Epithelial cell of prostate (primary cell): ENCODE measurements around the gene CMTM8.

ENCODE experiments used
- DNase-seq: peaks from one replicate; pipeline ENCODE4 v3.0.0-alpha.2; 2011; ENCODE audit warnings: low read depth, low spot score
- H3K27ac ChIP-seq: fragments of 450-650 bp; 2 replicates; pipeline ENCODE4 v1.5.1; 2017; ENCODE audit warnings: mild to moderate bottlenecking

The CMTM8 gene

DNA sequence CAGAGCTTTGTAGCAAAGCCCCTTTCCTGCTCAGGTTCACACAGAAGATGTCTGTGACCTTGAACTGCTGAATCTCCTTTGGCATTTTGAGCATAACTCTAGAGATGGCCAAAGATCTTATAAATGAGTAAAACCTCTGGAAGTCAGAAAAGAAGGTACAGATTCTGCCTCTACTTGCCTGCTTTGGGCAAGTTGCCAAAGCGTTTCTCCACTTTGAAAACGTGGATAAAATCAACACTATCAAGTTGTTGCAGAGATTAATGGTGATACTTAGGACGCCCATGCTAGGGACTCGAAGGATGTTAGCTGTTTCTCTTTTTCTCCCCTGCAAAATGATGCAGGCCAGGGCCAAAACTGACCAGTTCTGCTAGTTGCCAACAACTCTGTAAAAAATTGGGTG lies 85.1 kb downstream of the CMTM8 start:
- no peak overlapping the region for H3K27ac ChIP-seq
- no peak for DNase-seq

DNA sequence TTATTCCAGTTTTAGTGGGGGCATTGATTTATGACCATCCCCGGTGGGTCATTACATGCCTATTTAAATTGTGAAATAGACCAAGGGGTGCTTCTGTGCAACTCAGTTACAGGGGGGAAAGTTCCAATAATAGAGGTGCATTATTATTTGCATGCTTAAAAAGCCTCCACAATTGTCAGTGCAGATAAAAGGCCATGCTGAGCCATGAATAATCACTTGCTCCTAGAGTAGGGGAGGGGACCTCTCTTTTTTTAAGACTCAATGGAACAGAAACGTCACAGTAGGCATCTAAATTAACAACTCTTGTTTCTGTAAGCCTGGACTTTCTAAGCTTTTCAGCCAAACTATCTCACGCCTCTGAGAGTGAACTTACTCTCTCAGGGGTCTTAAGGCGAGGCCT lies 86.7 kb downstream of the CMTM8 start:
- no peak overlapping the region for H3K27ac ChIP-seq
- no peak for DNase-seq

DNA sequence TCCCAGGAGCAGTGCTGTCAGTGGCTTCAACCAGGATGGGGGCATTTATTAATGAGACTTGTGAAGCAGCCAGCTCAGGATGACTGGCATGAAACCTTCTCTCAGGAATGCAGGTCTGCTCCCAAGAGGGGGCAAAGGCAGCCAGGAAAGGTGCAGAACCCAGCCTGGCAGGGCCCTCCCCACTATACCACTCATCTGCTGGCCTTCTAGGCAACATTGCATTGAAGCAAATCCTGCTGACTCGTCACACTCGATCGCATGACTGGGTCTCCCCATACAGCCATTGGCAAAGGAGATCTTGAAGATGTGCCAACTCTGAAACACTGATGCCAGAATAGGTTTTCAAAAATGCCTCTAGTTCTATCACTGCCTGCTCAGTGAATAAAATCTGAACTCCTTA lies 87.4 kb downstream of the CMTM8 start:
- no peak for DNase-seq
- H3K27ac ChIP-seq = no peak overlapping the region

DNA sequence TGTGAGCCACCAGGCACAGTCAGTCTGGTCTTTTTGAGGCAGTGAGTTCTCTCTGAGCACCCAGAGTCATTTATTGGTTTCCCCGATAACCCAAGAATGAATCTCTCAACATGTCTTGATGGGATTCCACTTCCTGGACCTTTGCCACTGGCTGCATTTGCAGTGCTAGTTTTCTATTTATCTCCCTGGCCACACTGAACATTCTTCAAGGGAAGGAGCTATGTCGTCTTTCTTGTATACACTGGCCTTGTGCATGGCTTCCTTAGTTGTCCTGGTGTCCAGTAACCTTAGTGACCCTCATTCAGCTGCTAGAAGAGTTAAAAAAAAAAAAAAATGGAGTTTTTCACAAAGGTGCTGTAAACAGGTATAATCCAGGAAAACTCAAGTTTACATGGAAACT lies 88.3 kb downstream of the CMTM8 start:
- no peak for DNase-seq
- H3K27ac ChIP-seq = no peak overlapping the region

DNA sequence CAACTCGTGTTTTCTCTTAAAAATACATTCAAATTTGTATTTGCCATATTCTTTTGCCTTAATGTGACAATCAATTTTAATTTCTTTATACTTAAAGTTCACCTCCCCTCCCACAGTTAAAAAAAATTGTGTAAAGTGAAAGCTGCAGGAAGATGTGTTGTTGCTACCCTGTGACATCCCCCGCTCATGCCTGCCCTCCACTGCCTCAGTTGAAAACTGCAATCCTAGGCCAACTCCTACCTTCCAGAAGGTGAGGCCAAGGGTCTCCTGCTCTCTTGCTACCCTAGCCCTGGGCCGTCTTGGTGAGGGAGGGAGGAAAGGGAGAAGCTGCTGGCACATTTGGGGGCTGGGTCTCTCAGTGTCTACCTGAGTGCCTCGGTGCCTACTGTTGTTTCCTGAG lies 96.2 kb downstream of the CMTM8 start:
- DNase-seq = no peak
- no peak overlapping the region for H3K27ac ChIP-seq

DNA sequence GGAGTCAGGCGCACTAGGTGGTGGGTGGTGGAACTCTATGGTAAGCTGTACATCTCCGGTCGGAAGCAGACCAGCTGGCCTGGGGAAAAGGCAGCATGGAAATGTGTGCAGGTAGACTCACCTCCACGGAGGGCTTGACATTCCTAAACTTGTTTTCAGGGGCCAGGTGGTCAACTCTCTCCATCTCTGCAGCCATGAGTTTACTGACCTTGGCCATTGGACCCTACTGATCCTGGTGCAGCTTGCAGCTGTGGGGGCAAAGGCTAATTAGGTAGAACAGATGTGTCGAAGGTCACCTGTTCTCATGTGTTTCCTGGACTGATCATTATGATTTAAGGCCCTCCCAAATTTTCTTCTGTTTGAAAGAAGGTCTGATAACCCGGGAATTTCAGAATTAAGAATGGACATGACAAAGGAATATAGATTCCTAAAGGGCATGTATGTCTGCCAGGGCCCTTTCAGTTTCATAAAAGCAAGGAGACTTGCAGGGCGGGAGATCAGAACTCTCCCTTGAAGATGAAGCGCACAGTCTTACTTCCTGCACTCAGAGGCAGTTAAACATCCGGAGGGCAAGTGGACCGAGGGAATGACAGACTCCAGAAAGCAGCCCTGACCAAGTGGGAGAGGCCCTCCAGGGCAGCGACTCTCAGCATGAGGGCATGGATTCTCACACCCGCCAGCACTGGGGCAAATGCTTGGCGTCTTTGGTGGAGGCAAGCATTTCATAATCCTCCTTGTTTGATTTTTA lies 97.1 kb downstream of the CMTM8 start:
- H3K27ac ChIP-seq = no peak overlapping the region
- DNase-seq = no peak

DNA sequence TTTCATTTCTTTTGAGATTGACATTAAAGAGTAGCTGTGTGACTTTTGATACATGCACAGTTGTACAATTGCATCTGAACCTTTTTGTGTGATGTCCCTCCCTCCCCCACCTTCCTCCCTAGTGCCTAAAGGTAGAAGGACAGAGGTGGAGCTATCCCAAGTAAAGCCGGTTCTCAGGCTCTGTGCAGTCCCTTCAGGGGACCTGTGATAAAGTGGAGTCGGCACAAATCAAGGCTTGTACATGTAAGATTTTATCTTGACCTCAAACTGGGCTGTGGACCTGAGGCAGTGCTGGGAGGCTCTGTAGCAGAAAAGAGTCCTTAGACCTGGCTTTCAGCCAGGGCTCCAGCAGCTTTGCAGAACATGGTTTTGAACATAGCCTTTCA lies 97.6 kb downstream of the CMTM8 start:
- DNase-seq = no peak
- no peak overlapping the region for H3K27ac ChIP-seq

DNA sequence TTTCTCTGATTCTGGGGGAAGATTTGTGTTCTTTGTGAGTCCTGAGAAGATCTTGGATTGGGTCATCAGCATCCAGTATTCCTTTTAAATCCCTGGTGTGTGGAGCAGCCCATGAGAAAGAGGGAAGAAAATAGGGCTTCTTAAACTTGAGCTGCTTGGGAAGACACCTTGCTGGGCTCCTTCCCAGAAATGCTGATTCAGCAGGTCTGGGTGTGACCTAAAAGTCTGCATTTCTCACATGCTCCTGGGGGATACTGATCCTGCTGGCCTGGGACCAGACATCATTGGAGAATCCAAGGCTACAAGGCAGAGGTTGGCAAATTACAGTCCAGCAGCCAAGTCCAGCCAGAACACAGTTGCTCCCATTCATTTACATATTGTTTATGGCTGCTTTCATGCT lies 99.0 kb downstream of the CMTM8 start:
- no peak overlapping the region for H3K27ac ChIP-seq
- no peak for DNase-seq

DNA sequence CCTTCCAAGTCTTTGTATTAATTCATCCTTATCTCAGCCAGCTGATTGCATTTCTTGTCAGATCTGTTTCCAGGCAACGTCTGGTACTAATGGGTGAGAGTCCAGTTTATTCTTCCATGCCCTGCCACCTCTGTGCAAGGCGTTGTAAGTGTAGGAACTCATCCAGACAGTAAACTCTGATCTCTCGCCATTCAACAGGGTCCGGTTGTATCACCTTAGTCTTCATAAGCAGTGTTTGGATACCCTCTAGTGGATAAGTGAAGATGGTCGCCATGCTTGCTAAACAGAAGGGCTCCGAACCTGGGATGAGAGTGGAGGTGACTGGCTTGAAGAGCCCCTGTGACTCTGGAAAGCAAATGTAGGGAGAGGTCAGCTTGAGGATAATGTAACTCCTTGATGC lies 101.6 kb downstream of the CMTM8 start:
- DNase-seq = no peak
- H3K27ac ChIP-seq = no peak overlapping the region

DNA sequence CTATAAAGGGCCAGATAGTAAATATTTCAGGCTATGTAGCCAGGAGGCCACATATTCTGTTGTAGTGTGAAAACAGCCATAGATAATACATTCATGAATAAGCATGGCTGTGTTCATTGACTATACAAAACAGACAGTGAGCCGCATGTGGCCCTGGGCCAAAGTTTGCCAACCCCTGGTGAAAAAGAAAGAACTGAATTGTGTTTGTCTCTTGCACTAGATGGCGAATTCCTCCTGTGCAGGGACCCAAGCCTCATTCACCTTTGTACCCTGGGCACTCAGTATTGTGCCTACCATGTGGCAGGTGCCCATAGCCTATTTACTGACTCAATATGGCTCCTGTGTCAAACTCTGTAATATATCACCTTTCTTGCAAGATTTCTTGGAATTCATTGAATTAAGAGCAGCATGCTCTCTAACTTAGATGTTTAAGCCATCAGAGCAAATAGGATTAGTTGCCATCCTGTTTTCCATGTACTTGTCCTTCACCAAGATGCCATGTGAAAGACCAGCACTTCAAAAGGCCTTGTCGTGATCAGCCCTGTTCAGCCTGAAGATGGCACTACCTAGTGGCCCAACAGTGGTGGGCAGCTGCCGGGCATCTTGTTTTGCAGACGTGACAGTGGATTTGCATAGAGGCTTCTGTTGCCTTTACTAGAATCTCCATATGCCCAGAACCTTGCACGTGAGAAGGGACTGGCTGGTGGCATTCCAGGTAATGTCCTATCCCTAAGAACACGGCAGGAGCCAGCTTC lies 102.3 kb downstream of the CMTM8 start:
- no peak overlapping the region for H3K27ac ChIP-seq
- DNase-seq = no peak

DNA sequence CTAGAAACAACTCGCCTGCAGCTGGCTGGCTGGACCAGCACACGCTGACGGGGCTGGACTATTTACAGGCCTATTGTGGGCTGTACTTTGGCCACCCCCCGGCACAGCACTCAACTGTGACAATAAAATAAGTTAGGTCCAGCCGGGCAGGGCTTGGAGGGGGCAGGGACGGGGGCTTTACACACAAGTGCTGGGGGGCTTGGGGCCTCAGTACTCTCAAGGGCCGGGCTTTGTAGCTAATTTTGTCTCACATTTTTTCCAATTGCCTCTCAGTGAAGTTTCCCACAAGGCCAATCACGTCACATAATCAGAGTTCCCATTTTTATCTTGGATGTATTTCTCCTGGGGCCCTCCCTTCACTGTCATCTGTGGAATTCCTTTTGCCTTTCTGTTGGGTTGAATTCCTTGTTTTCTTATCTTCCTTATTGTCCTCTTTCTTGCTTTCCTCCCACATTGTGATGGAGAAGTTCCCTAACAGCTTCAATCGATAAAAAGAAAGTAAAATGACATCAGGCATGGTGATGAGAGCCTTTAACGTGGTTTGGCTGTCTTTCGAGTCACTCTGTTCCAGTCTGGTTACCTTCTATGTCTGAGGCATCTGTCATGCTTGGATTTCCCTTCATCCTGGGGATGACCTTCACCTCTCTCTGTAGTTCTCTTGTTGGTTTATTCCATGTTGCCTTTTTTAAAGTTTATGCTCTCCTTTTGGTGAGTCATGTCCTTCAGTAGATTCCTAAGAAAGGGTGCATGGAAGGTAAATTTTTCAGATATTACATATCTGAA lies 109.1 kb downstream of the CMTM8 start:
- no peak for DNase-seq
- H3K27ac ChIP-seq = no peak overlapping the region

DNA sequence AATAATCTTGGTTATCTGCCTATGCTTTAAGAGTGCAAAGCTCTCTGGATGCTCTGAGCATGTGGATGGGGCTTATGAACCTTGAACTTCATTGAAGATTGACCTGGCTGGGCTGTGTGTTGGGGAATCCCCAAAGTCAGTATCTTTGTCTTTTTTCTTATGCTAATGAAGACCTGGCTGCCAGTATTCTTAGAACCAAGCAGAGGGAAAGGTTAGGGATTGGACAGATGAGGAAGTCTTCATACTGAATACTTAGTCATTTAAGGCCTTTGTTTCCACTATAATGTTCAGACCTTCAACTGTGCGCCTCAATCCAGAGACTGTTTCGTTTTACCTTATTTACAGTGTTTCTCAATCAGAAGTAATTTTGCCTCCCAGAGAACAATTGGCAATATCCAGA lies 110.7 kb downstream of the CMTM8 start:
- no peak for DNase-seq
- no peak overlapping the region for H3K27ac ChIP-seq

DNA sequence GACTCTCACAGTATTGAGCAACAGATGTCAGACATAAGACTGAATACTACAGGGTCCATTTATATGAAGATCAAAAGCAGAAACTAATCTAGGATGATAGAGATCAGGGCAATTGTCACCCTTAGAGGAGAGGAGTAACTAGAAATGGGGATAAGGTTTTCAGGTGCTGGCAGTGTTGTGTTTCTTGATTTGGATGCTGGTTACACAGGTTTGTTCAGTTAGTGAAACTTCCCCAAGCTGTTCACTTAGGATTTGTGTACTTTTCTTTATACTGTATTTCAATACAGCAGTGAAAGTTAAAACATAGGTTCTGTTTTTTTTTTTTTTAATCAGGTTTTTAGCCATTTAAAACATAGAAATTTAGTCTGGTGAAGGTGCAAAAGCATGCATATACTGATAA lies 114.1 kb downstream of the CMTM8 start:
- H3K27ac ChIP-seq = no peak overlapping the region
- no peak for DNase-seq

DNA sequence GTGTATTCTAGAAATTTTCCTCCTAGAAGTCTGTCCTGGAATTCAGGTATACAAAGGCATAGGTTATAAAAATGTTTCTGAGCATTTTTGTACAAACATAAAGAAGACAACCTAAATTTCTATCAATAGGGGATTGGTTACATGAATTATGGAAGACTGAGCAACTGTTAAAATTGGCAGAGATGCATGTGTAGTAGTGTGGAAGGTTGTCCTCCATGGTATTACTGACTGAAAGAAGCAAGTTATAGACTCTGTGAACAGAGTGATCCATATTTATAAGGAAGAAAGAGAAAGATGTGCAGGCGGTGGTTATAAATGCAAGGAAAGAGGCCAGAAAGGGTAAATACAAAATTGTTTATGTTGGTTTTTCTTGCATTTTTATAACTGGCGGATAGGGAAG lies 114.9 kb downstream of the CMTM8 start:
- no peak for DNase-seq
- no peak overlapping the region for H3K27ac ChIP-seq

DNA sequence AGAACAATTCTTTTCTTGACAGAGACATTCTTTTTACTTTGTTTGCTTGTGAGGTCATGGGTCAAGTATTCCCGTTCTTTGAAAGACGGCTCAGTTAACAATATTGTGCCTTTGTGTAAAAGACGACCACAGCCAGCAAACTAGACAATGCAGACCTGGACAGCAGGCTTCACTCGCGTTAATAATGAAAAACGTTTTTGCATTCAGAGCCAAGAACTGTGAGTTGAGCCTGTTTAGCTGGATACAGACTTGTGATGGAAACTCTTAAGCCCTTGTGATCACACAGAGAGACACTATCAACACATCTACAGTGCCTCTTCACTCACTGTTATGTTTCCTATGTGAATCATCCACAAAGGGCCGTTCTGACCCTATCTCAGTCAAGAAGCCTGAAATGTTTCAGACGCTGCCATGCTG lies 115.9 kb downstream of the CMTM8 start:
- no peak for DNase-seq
- H3K27ac ChIP-seq = no peak overlapping the region

DNA sequence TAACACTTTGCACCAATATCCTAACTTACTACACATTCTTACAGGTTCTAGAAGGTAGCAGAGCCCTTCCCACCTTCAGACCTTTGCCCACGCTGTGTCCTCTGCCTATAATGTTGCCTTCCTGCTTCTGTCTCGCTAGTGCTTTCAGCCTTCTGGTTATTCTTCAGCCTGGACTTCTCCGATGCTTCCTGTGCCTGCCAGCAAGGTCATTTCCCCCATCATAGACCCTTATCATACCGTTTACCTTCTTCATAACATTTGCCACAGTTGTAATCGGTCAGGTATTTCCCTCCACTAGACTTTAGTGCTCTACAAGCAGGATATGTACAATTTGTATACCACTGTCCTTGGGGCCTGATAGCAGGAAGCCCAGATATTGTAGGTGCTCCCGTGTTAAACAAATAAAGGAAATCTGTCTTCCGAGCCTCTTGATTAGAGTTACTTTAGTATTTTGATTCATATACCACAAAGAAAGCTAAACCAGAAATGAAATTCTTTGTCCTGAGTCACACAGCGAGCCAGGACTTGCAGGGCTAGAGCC lies 117.3 kb downstream of the CMTM8 start:
- DNase-seq = no peak

DNA sequence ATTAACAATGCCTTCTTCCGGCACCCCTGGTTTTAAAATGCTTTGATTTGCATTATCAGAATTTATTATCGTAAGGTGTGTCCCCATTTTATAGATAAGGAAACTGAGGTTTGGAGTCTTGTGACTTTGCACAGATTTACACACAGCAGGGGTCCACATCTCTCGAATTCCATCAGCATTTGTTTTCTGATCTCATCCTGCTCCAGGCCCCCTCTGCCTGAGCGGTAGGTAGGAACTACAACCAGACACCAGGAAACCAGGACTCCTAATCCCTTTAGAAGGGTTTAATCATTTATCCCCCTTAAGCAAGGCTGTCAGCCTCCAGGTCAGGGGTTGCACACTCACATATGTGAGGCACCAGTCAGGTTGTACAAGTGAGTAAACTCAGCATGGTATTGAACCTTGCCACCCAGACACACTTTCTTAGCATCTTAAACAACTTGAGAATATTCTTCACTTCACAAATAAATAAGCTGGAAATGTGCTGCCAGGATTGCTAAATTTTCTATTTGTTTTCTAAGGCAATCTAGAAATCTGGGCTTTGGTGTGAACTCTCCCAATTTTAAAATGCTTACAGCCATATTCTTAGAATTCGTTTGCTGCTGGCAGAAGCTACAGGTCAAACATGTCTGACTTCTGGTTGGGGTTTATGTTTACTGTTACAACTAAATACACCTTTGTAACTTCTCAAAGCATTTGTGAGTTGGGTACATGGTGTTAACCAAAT lies 121.4 kb downstream of the CMTM8 start:
- no peak for DNase-seq
- no peak overlapping the region for H3K27ac ChIP-seq

More for the DNA sequence above, 117.3 kb downstream of the CMTM8 start:
- H3K27ac ChIP-seq = no peak overlapping the region

DNA sequence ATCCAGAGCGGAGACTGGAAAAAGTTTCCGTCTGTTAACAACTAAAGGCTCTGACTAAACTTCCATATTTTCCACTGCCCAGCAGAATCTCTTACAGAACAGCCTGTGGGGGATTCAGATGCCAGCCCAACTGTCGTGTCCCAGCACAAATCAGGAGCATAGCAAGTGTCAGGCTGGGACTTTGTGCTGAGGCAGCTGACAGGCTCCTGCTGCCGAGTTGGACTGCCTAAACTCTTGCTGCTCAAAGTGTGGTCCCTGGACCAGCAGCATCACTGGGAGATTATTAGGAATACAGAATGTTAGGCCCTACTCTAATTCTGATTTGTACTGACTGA lies 122.0 kb downstream of the CMTM8 start:
- H3K27ac ChIP-seq = no peak overlapping the region
- DNase-seq = no peak

DNA sequence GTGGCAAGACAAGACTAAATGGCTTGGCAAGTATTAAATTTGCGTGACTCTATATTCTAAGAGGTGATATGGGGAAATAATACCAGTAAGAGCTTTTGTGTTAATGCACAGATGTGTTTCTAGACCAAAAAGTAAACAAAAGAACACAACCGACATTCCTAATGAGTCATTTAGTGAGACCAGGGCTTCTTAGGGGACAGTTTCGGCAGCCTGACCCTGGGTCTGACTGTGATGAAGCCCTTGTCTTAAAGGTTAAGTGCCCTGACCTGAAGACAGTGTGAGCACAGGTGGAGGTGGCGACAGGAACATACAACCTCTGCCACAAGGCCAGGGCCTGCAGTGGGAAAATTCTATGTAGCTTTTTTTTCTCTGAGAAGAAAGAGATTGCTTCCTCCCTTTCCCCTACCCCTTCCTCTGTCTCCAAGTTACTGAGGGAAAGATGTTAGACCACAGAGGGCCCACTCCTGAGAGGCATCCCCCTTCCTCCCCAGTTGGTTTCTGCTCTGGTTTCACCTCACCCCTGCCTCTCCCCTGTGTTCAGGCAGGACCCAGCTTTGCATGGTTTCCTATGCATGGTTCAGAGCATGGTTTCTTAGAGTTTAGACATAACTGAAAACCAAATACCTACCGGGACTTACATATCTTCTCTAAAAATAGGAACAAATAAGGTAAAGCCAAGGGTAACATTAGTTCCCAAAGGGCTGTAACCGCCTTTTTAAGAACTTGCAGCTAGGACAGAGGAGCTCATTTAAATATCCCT lies 128.3 kb downstream of the CMTM8 start:
- DNase-seq = no peak
- H3K27ac ChIP-seq = no peak overlapping the region

DNA sequence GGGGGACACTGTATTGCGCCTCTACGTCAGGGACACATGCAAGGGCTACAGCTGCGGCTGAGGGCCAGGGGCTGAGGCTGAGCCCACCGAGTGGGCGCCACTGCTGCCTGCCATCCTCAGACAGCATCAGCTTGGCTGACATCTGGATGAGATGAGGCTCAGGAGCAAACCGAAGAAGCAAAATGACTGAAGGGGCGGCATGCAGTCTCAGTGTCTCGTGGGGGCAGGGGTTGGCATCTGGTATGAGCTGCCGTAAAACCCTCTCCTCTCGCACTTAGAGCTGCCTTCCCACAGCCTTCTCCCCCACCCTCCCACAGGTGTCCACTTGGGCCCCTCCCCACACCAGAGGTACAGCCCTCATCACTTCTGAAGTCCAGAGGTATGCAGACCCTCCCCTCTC lies 129.0 kb downstream of the CMTM8 start:
- H3K27ac ChIP-seq = no peak overlapping the region
- no peak for DNase-seq
